Adrenal gland (tissue), 5 donors: ENCODE data around the gene PAX4.

Experiments used
- CTCF ChIP-seq, 6 experiments: fragments of 450-650 bp in 4 of 6; fragments of 200-600 bp in 2 of 6; sonication (generic) in 1 of 6; IDR thresholded peaks; 1 replicate in 5 of 6; 2 replicates in 1 of 6; pipeline versions ENCODE4 v1.5.1 to v1.8.0; 2016 to 2021; ENCODE audit warnings: antibody characterized with exemption in 6 of 6, mild to moderate bottlenecking in 2 of 6, moderate library complexity in 1 of 6
- POLR2A ChIP-seq, 2 donors: fragments of 450-650 bp; IDR thresholded peaks; one replicate each; pipeline ENCODE4 v1.6.1; 2017; ENCODE audit warnings: antibody characterized with exemption in 2 of 2, mild to moderate bottlenecking in 2 of 2, moderate library complexity in 1 of 2
- donor health status: DM: no; HTN: no; CAD: no.

GRCh38 chr7:127619681-127620405, 1.9 kb upstream of the PAX4 start:
- TF ChIP-seq CTCF (IDR thresholded peaks at IDR 0.05) (no peak), POLR2A (IDR thresholded peaks at IDR 0.05) (no peak)
